Gastrocnemius medialis (tissue), 4 donors: ENCODE results near the gene OPCML. TPM values are rescaled to one million over a fixed set of nuclear protein-coding genes. Genes with fewer than 3 reads are reported as not detected.

Experiments used
- ATAC-seq, 2 donors: fragments of 150-250 bp; one replicate each; pipeline ENCODE4 v1.9.1; 2016
- DNase-seq, 2 donors: peaks; one replicate each; pipeline ENCODE4 v3.0.0-alpha.2; 2019
- H3K27ac ChIP-seq, 4 donors: fragments of 200-600 bp; sonication (generic); 1 replicate in 1 of 4; 2 replicates in 3 of 4; pipeline ENCODE4 v1.5.1; 2016 to 2018; ENCODE audit warnings: mild to moderate bottlenecking in 2 of 4, moderate library complexity in 1 of 4
- H3K27me3 ChIP-seq, 3 donors: fragments of 200-600 bp; sonication (generic) in 2 of 3; 1 replicate in 1 of 3; 2 replicates in 2 of 3; pipeline versions ENCODE4 v1.5.1 to v1.6.0; 2016 to 2019; ENCODE audit warnings: mild to moderate bottlenecking in 1 of 3, moderate library complexity in 1 of 3
- H3K36me3 ChIP-seq, 2 donors: fragments of 200-600 bp; sonication (generic) in 1 of 2; one replicate each; pipeline ENCODE4 v1.5.1; 2017 to 2018
- H3K4me1 ChIP-seq, 2 donors: fragments of 200-600 bp; sonication (generic) in 1 of 2; one replicate each; pipeline ENCODE4 v1.5.1; 2016 to 2017; ENCODE audit warnings: mild to moderate bottlenecking in 2 of 2
- H3K4me3 ChIP-seq, 4 donors: fragments of 200-600 bp; sonication (generic) in 3 of 4; 1 replicate in 1 of 4; 2 replicates in 3 of 4; pipeline ENCODE4 v1.5.1; 2016 to 2019; ENCODE audit warnings: mild to moderate bottlenecking in 2 of 4
- H3K9me3 ChIP-seq, 3 donors: fragments of 200-600 bp; sonication (generic) in 2 of 3; 1 replicate in 1 of 3; 2 replicates in 2 of 3; pipeline ENCODE4 v1.5.1; 2016 to 2019
- CTCF ChIP-seq, 5 experiments: fragments of 450-650 bp in 3 of 5; fragments of 200-600 bp in 2 of 5; sonication (generic) in 2 of 5; IDR thresholded peaks in 4 of 5; conservative IDR thresholded peaks in 1 of 5; 1 replicate in 4 of 5; 2 replicates in 1 of 5; pipeline ENCODE4 v1.5.1; 2016 to 2019; ENCODE audit warnings: antibody characterized with exemption in 5 of 5, mild to moderate bottlenecking in 3 of 5, moderate library complexity in 3 of 5
- POLR2A ChIP-seq, 2 donors: fragments of 450-650 bp; IDR thresholded peaks; one replicate each; pipeline ENCODE4 v1.6.1; 2017; ENCODE audit warnings: antibody characterized with exemption in 2 of 2, mild to moderate bottlenecking in 2 of 2, moderate library complexity in 2 of 2
- in situ Hi-C, 4 donors: fragments of 200-750 bp; cut with MboI; loops; one replicate each; pipeline versions ENCODE4 v1.15.0 to v1.8.0; 2017; ENCODE audit warnings: low sequenced_read_pairs in 4 of 4
- intact Hi-C: fragments of 100-400 bp; cut with DNase I; formaldehyde crosslinking; loops from one replicate; pipeline ENCODE4 v1.15.1; 2023; ENCODE audit warnings: low total_unique reads
- total RNA-seq, 4 donors: library from RNA; depleted of rRNA; stranded (reverse); fragments of >200 nt; gene quantifications; one replicate each; pipeline versions ENCODE4 v1.1.0 to v1.2.3, GENCODE V29; 2016

Gene OPCML
- total RNA-seq, 4 donors from 2014 or later, result not detected

DNA sequence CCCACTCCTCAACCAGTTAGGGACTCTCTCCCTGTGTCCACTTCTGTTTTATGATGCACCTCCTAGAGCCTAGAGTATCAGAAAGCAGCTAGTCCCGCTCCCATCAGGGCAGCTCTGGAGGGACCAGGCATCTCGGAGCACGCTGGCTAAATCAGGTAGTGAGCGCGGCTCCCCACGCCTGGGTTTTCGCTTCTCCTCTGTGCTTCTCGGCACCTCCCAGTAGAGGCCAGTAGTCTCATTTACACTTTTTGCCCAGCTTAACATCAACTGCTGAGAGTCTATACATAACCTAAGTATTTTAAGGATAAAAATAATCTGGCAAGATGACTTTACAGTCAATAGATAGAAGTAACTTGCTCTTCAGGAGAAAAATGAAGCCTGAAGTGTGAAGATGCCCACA lies 473.8 kb downstream of the OPCML start:
- H3K9me3 ChIP-seq, result no peaks in the 10 kb centered on the region
- H3K4me3 ChIP-seq, result no peak overlapping the region
- H3K27me3 ChIP-seq, result peaks cover 0 to 3% (median 0%) of the 10 kb centered on the region in 3 donors
- no peak for TF ChIP-seq POLR2A (IDR thresholded peaks at IDR 0.05)
- no peak for TF ChIP-seq CTCF (IDR thresholded peaks at IDR 0.05 in 4 of 5, conservative IDR thresholded peaks at IDR 0.05 in 1 of 5)
- H3K36me3 ChIP-seq, result no peaks in the 10 kb centered on the region
- no peaks in the 10 kb centered on the region for H3K4me1 ChIP-seq
- intact Hi-C loops, result no loop called here
- in situ Hi-C loops, result no loop called here
- H3K27ac ChIP-seq, result no peak overlapping the region
- DNase-seq, result no peak
- ATAC-seq, result no peak

DNA sequence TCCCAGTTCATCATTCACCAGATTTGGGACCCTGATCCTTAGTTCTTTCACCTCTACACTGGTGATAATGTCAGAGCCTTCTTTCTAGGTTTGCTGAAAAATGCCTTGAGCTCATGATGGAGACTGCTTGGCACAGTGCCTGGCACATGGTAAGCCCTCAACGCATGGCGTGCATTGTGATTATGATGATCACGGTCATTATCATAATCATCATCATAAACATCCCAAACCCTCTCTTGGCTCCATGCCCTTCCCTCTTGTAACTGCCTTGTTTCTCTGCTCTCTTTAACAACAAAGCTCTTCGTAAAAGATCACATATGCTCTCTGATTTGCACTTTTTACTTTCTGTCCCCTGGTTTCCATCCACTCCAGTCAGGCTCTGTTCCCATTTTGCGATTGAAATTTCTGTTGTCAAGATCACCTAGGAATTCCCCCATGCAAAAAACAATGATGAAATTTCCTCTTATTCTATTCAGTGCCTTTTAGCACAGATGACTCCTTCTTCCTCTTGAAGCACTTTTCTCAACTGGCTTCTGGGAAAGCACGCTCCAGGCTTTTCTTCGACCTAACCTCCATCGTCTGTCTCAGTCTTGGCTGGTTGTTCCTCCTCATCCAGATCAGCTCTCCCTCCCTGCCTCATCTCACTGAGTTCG lies 479.1 kb downstream of the OPCML start:
- intact Hi-C loops (no loop called here), in situ Hi-C loops (no loop called here)
- Histone ChIP-seq H3K27ac (no peak overlapping the region), H3K4me3 (no peak overlapping the region), H3K4me1 (no peaks in the 10 kb centered on the region), H3K27me3 (peaks cover 0 to 5% (median 2%) of the 10 kb centered on the region in 3 donors), H3K36me3 (no peaks in the 10 kb centered on the region), H3K9me3 (no peaks in the 10 kb centered on the region)
- ATAC-seq, result no peak
- no peak for TF ChIP-seq CTCF (IDR thresholded peaks at IDR 0.05 in 4 of 5, conservative IDR thresholded peaks at IDR 0.05 in 1 of 5)
- DNase-seq, result no peak

GRCh38 chr11:133052537-133052936 lies 479.8 kb downstream of the OPCML start:
- H3K27me3 ChIP-seq, result peaks cover 0 to 5% (median 2%) of the 10 kb centered on the region in 3 donors
- no peaks in the 10 kb centered on the region for H3K9me3 ChIP-seq
- no peaks in the 10 kb centered on the region for H3K4me1 ChIP-seq
- in situ Hi-C loops, result no loop called here
- intact Hi-C loops, result no loop called here
- ATAC-seq, result peak in 1 of 2 donors; percentile 33
- H3K36me3 ChIP-seq, result no peaks in the 10 kb centered on the region
- DNase-seq, result no peak
- H3K4me3 ChIP-seq, result no peak overlapping the region
- H3K27ac ChIP-seq, result no peak overlapping the region
- TF ChIP-seq POLR2A (IDR thresholded peaks at IDR 0.05) (no peak), CTCF (IDR thresholded peaks at IDR 0.05 in 4 of 5, conservative IDR thresholded peaks at IDR 0.05 in 1 of 5) (no peak)

- TF ChIP-seq POLR2A (IDR thresholded peaks at IDR 0.05), result no peak
- TF ChIP-seq CTCF (IDR thresholded peaks at IDR 0.05 in 4 of 5, conservative IDR thresholded peaks at IDR 0.05 in 1 of 5), result no peak
- H3K27me3 ChIP-seq, result peaks cover 0 to 5% (median 2%) of the 10 kb centered on the region in 3 donors
- DNase-seq (no peak), ATAC-seq (no peak)
- intact Hi-C loops, result no loop called here
- no peaks in the 10 kb centered on the region for H3K9me3 ChIP-seq
- H3K27ac ChIP-seq, result no peak overlapping the region
- no peaks in the 10 kb centered on the region for H3K36me3 ChIP-seq
- in situ Hi-C loops, result no loop called here
- no peaks in the 10 kb centered on the region for H3K4me1 ChIP-seq
- H3K4me3 ChIP-seq, result no peak overlapping the region
Observed at GRCh38 chr11:133049244-133050019, 482.9 kb downstream of the OPCML start.
